ENCODE measurements around the gene FAM217B.

Gene FAM217B

GRCh38 chr20:59983076-59983475, 42.9 kb downstream of the FAM217B start:
- no peak for DNase-seq

GRCh38 chr20:59984541-59984940, 44.4 kb downstream of the FAM217B start:
- no peak for DNase-seq

GRCh38 chr20:59985164-59985563, 45.0 kb downstream of the FAM217B start:
- DNase-seq = no peak

- DNase-seq = no peak
Measured at GRCh38 chr20:59985864-59986263, 45.7 kb downstream of the FAM217B start.

- no peak for DNase-seq
Measured at GRCh38 chr20:59987135-59987534, 46.9 kb downstream of the FAM217B start.

- DNase-seq = no peak
Measured at GRCh38 chr20:59988141-59988540, 48.0 kb downstream of the FAM217B start.

GRCh38 chr20:59992526-59993084, 52.4 kb downstream of the FAM217B start:
- no peak for DNase-seq

GRCh38 chr20:59993736-59994430, 53.7 kb downstream of the FAM217B start:
- no peak for DNase-seq

- DNase-seq = no peak
Measured at GRCh38 chr20:59994697-59995122, 54.5 kb downstream of the FAM217B start.

- no peak for DNase-seq
Measured at GRCh38 chr20:59996108-59996507, 55.9 kb downstream of the FAM217B start.

GRCh38 chr20:59997896-59998295, 57.7 kb downstream of the FAM217B start:
- no peak for DNase-seq
